ENCODE results near the gene DPP10. TPM values are rescaled to one million over a fixed set of nuclear protein-coding genes. Genes with fewer than 3 reads are reported as not detected.

DPP10 gene
- total RNA-seq, 2 donors from 2014 or later, result not detected

GRCh38 chr2:115733190-115733775 is 1290.8 kb downstream of the DPP10 start:
- Histone ChIP-seq H3K27me3 (replicated peaks; ENCODE audit: insufficient read depth) (no peaks in the 10 kb centered on the region), H3K27ac (no peak overlapping the region), H3K4me3 (no peak overlapping the region), H3K36me3 (no peaks in the 10 kb centered on the region), H3K9me3 (no peaks in the 10 kb centered on the region), H3K4me1 (ENCODE audit: control insufficient read depth in 1 of 2, low read depth in 2 of 2) (no peaks in the 10 kb centered on the region)
- no peak for TF ChIP-seq CTCF (IDR thresholded peaks at IDR 0.05)
- DNase-seq (ENCODE audit: low spot score) (no peak), ATAC-seq (ENCODE audit: insufficient number of reproducible peaks, low FRiP score, low read depth) (no peak)

DNA sequence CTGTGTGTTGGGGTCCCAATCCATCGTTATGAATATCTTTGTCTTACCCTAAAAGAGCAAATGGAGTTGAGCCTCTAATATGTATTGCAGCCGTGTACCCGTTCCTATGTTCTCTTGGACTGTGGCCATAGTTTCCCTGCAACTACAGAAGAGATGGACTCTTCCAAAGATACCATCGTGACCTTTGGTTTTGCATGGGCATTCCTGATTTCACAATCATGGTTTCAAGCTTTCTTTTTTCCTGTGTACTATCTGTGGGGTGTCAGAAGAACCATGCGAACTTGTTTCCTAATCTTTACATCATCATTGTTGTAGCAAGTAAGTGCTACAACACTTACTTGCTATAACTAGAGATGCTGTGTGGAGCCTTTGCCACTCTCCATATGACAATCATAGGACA is 1295.7 kb downstream of the DPP10 start:
- Histone ChIP-seq H3K9me3 (no peaks in the 10 kb centered on the region), H3K4me1 (ENCODE audit: control insufficient read depth in 1 of 2, low read depth in 2 of 2) (no peaks in the 10 kb centered on the region), H3K27ac (no peak overlapping the region), H3K27me3 (replicated peaks; ENCODE audit: insufficient read depth) (no peaks in the 10 kb centered on the region), H3K4me3 (no peak overlapping the region), H3K36me3 (no peaks in the 10 kb centered on the region)
- ATAC-seq (ENCODE audit: insufficient number of reproducible peaks, low FRiP score, low read depth) (no peak), DNase-seq (ENCODE audit: low spot score) (no peak)
- no peak for TF ChIP-seq CTCF (IDR thresholded peaks at IDR 0.05)

DNA sequence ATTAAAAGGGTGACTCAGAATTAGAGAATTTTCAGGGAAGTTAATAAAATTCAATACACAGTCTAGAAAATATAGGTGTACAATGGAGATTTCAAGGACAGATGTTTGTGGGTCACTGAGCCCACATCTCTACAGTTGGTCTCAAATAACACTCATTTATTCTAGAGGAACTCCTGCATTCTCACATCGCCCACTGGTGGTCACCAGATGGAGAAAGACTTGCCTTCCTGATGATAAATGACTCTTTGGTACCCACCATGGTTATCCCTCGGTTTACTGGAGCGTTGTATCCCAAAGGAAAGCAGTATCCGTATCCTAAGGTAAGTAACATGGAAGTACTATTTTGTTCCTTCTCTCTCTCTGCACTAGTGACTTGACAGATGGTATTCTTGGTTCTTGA is 1297.1 kb downstream of the DPP10 start:
- no peak overlapping the region for H3K4me3 ChIP-seq
- no peak overlapping the region for H3K27ac ChIP-seq
- ATAC-seq (ENCODE audit: insufficient number of reproducible peaks, low FRiP score, low read depth) (no peak), DNase-seq (ENCODE audit: low spot score) (no peak)
- no peaks in the 10 kb centered on the region for H3K27me3 ChIP-seq (replicated peaks; ENCODE audit: insufficient read depth)
- no peaks in the 10 kb centered on the region for H3K36me3 ChIP-seq
- no peak for TF ChIP-seq CTCF (IDR thresholded peaks at IDR 0.05)
- no peaks in the 10 kb centered on the region for H3K4me1 ChIP-seq (ENCODE audit: control insufficient read depth in 1 of 2, low read depth in 2 of 2)
- no peaks in the 10 kb centered on the region for H3K9me3 ChIP-seq

DNA sequence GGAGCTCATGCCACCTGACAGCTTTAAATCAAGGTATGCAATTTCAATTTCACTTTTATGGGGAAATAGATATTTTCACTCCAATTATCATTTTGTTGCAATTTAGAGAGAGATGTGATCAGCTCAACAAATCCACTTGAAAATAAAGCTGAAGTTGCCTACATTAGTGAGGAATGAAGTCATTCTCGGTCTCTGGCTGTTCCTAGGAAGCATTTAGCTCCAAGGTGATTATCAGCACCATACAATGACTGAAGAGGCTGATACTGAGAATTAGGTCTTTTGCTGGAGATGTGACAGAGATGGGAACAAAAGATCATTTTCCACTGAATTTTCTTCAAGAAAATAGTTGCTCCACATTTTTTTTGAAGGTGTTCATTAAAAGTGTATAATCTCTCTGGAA is 1303.7 kb downstream of the DPP10 start:
- ATAC-seq (ENCODE audit: insufficient number of reproducible peaks, low FRiP score, low read depth), result no peak
- H3K27me3 ChIP-seq (replicated peaks; ENCODE audit: insufficient read depth), result no peaks in the 10 kb centered on the region

GRCh38 chr2:115757286-115757685 is 1314.8 kb downstream of the DPP10 start:
- no peak overlapping the region for H3K27ac ChIP-seq
- H3K4me1 ChIP-seq (ENCODE audit: control insufficient read depth in 1 of 2, low read depth in 2 of 2), result no peaks in the 10 kb centered on the region
- DNase-seq (ENCODE audit: low spot score), result no peak
- ATAC-seq (ENCODE audit: insufficient number of reproducible peaks, low FRiP score, low read depth), result no peak
- H3K27me3 ChIP-seq (replicated peaks; ENCODE audit: insufficient read depth), result no peaks in the 10 kb centered on the region
- H3K36me3 ChIP-seq, result no peaks in the 10 kb centered on the region
- H3K4me3 ChIP-seq, result no peak overlapping the region
- no peaks in the 10 kb centered on the region for H3K9me3 ChIP-seq
- TF ChIP-seq CTCF (IDR thresholded peaks at IDR 0.05), result no peak

More for the DNA sequence above, 1303.7 kb downstream of the DPP10 start:
- no peak for DNase-seq (ENCODE audit: low spot score)
- Histone ChIP-seq H3K4me1 (ENCODE audit: control insufficient read depth in 1 of 2, low read depth in 2 of 2) (no peaks in the 10 kb centered on the region), H3K27ac (no peak overlapping the region), H3K9me3 (no peaks in the 10 kb centered on the region), H3K4me3 (no peak overlapping the region), H3K36me3 (no peaks in the 10 kb centered on the region)
- TF ChIP-seq CTCF (IDR thresholded peaks at IDR 0.05), result no peak
